CD14-positive monocyte (primary cell): Measurements from ENCODE around the gene DCHS1. TPM values are rescaled to one million over a fixed set of nuclear protein-coding genes. Genes with fewer than 3 reads are reported as not detected.

Source experiments
- DNase-seq, 3 donors: peaks; one replicate each; pipeline ENCODE4 v3.0.0-alpha.2; 2011 to 2022
- H2AFZ ChIP-seq: 2 replicates; pipeline ENCODE4 v1.6.0; 2012; ENCODE audit warnings: mild to moderate bottlenecking, low read depth, low read length, inconsistent platforms; ENCODE audit not compliant: insufficient read depth, poor library complexity, severe bottlenecking
- H3K27ac ChIP-seq, 2 donors: 1 replicate in 1 of 2; 2 replicates in 1 of 2; pipeline ENCODE4 v1.5.1; 2012 to 2013; ENCODE audit warnings: low read length in 2 of 2, control low read depth in 1 of 2, inconsistent platforms in 1 of 2, low read depth in 1 of 2, mild to moderate bottlenecking in 1 of 2
- H3K27me3 ChIP-seq, 2 donors: one replicate each; pipeline versions ENCODE4 v1.6.0 to v1.6.1; 2011 to 2013; ENCODE audit warnings: low read length in 2 of 2; ENCODE audit not compliant: control insufficient read depth in 2 of 2, insufficient read depth in 2 of 2
- H3K36me3 ChIP-seq, 2 donors: replicated peaks in 1 of 2; 1 replicate in 1 of 2; 2 replicates in 1 of 2; pipeline versions ENCODE4 v1.5.1 to v1.6.1; 2012 to 2013; ENCODE audit warnings: low read length in 2 of 2, control low read depth in 1 of 2, inconsistent platforms in 1 of 2, mild to moderate bottlenecking in 1 of 2; ENCODE audit not compliant: insufficient read depth in 2 of 2, control insufficient read depth in 1 of 2
- H3K4me1 ChIP-seq, 2 donors: 1 replicate in 1 of 2; 2 replicates in 1 of 2; pipeline versions ENCODE4 v1.5.1 to v1.6.1; 2012 to 2013; ENCODE audit warnings: low read length in 2 of 2, control low read depth in 1 of 2, inconsistent platforms in 1 of 2, mild to moderate bottlenecking in 1 of 2, moderate library complexity in 1 of 2; ENCODE audit not compliant: insufficient read depth in 2 of 2, control insufficient read depth in 1 of 2
- H3K4me2 ChIP-seq: replicated peaks from 2 replicates; pipeline ENCODE3; 2012; ENCODE audit warnings: low read length, moderate library complexity, mild to moderate bottlenecking; ENCODE audit not compliant: poor library complexity, severe bottlenecking; ENCODE audit errors: extremely low read depth
- H3K4me3 ChIP-seq, 3 experiments: fragments of 200-600 bp in 1 of 3; sonication (generic) in 1 of 3; replicated peaks in 1 of 3; 1 replicate in 2 of 3; 2 replicates in 1 of 3; pipeline ENCODE4 v1.5.1; 2011 to 2013; ENCODE audit warnings: low read length in 3 of 3, mild to moderate bottlenecking in 3 of 3, control low read depth in 2 of 3, low read depth in 2 of 3, inconsistent platforms in 1 of 3, moderate library complexity in 1 of 3
- H3K79me2 ChIP-seq: 2 replicates; pipeline ENCODE4 v1.6.0; 2012; ENCODE audit warnings: mild to moderate bottlenecking, control low read depth, inconsistent platforms, low read length, moderate library complexity; ENCODE audit not compliant: insufficient read depth
- H3K9ac ChIP-seq: 2 replicates; pipeline ENCODE4 v1.6.0; 2017; ENCODE audit warnings: low read length, mild to moderate bottlenecking; ENCODE audit not compliant: insufficient read depth, poor library complexity, severe bottlenecking
- H3K9me3 ChIP-seq, 2 donors: replicated peaks in 1 of 2; 1 replicate in 1 of 2; 2 replicates in 1 of 2; pipeline versions ENCODE4 v1.5.1 to v1.6.1; 2012 to 2013; ENCODE audit warnings: low read length in 2 of 2, control low read depth in 1 of 2; ENCODE audit not compliant: control insufficient read depth in 1 of 2, insufficient read depth in 1 of 2
- H4K20me1 ChIP-seq: 2 replicates; pipeline ENCODE4 v1.6.0; 2012; ENCODE audit warnings: mild to moderate bottlenecking, low read length, control low read depth, moderate library complexity; ENCODE audit not compliant: insufficient read depth
- H3K27ac Mint-ChIP-seq, 7 donors: one replicate each; pipeline ENCODE4 v1.8.0; 2020; ENCODE audit warnings: mild to moderate bottlenecking in 7 of 7, mixed read lengths in 7 of 7, moderate library complexity in 6 of 7, inconsistent platforms in 2 of 7
- H3K27me3 Mint-ChIP-seq, 3 donors: one replicate each; pipeline ENCODE4 v1.8.0; 2021 to 2022; ENCODE audit warnings: low read depth in 3 of 3, mild to moderate bottlenecking in 3 of 3, mixed read lengths in 3 of 3, moderate library complexity in 3 of 3, inconsistent platforms in 1 of 3
- H3K36me3 Mint-ChIP-seq, 2 donors: one replicate each; pipeline ENCODE4 v1.8.0; 2020; ENCODE audit warnings: mixed read lengths in 2 of 2, inconsistent platforms in 1 of 2, mild to moderate bottlenecking in 1 of 2
- H3K4me1 Mint-ChIP-seq: one replicate; pipeline ENCODE4 v1.8.0; 2020; ENCODE audit warnings: mild to moderate bottlenecking, mixed read lengths
- H3K4me3 Mint-ChIP-seq, 2 donors: one replicate each; pipeline ENCODE4 v1.8.0; 2020; ENCODE audit warnings: mild to moderate bottlenecking in 2 of 2, mixed read lengths in 2 of 2, moderate library complexity in 1 of 2
- H3K9me3 Mint-ChIP-seq, 7 donors: one replicate each; pipeline ENCODE4 v1.8.0; 2020 to 2022; ENCODE audit warnings: mixed read lengths in 7 of 7, mild to moderate bottlenecking in 6 of 7, moderate library complexity in 6 of 7, inconsistent platforms in 2 of 7
- WGBS: methylation state at CpG from one replicate; pipeline ENCODE4 v1.1.5; 2013; ENCODE audit warnings: missing lambda C conversion rate; ENCODE audit not compliant: insufficient coverage; 5-methylcytosine and 5-hydroxymethylcytosine counted together
- intact Hi-C, 2 donors: fragments of 100-400 bp; cut with micrococcal nuclease; formaldehyde crosslinking; loops; one replicate each; pipeline versions ENCODE4 v1.15.0 to v1.15.1; 2023
- polyA plus RNA-seq, 3 donors: library from polyadenylated mRNA; depleted of rRNA in 1 of 3; unstranded in 2 of 3; stranded (reverse) in 1 of 3; fragments of 300-500 nt in 2 of 3; fragments of >200 nt in 1 of 3; fragmentation: Illumina TruSeq in 2 of 3; gene quantifications; 1 replicate in 2 of 3; 2 replicates in 1 of 3; pipeline ENCODE4 v1.2.3, GENCODE V29; 2012 to 2021
- TF ChIP-seq, protein P1 (sequence below): fragments of 200-600 bp; IDR thresholded peaks from one replicate; pipeline ENCODE4 v1.8.0; 2022; ENCODE audit warnings: antibody characterized with exemption, mild to moderate bottlenecking

Gene DCHS1
- polyA plus RNA-seq, 3 donors: 0.01 to 0.88 (median 0.02) TPM

DNA sequence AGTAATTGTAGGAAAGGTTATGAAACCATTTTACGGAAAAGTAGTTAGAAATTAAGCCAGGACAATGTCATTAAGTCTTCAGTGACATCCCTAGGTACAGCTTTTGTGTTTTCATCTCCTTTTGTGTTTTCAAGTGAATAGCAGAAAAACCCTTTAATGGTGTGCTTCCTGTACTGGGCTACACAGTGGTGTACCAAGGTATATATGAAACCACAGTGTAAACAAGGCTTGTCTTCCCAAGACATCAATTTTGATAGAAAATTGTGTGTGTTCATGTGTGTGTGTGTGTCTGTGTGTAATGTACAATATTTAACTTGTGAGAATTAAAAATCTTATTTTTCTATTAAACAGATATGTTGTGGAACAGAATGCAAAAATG is 18.6 kb upstream of the DCHS1 start:
- Histone ChIP-seq H3K9me3 (no peaks in the 10 kb centered on the region), H3K27me3 (no peaks in the 10 kb centered on the region), H3K9ac (no peak overlapping the region), H3K4me1 (peaks cover 4 to 6% of the 10 kb centered on the region in 2 donors), H3K79me2 (no peaks in the 10 kb centered on the region), H3K4me2 (no peak overlapping the region), H3K4me3 (no peak overlapping the region), H3K27ac (no peak overlapping the region), H2AFZ (no peak overlapping the region), H4K20me1 (no peaks in the 10 kb centered on the region), H3K36me3 (no peaks in the 10 kb centered on the region)
- DNase-seq: no peak
- Mint-ChIP-seq H3K4me1 (peaks cover 6% of the 10 kb centered on the region), H3K27ac (no peak overlapping the region), H3K27me3 (no peaks in the 10 kb centered on the region), H3K4me3 (no peak overlapping the region), H3K9me3 (no peaks in the 10 kb centered on the region), H3K36me3 (peaks cover 0 to 1% of the 10 kb centered on the region in 2 donors)
- TF ChIP-seq, protein P1, sequence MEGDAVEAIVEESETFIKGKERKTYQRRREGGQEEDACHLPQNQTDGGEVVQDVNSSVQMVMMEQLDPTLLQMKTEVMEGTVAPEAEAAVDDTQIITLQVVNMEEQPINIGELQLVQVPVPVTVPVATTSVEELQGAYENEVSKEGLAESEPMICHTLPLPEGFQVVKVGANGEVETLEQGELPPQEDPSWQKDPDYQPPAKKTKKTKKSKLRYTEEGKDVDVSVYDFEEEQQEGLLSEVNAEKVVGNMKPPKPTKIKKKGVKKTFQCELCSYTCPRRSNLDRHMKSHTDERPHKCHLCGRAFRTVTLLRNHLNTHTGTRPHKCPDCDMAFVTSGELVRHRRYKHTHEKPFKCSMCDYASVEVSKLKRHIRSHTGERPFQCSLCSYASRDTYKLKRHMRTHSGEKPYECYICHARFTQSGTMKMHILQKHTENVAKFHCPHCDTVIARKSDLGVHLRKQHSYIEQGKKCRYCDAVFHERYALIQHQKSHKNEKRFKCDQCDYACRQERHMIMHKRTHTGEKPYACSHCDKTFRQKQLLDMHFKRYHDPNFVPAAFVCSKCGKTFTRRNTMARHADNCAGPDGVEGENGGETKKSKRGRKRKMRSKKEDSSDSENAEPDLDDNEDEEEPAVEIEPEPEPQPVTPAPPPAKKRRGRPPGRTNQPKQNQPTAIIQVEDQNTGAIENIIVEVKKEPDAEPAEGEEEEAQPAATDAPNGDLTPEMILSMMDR: no peak
- WGBS: 86% methylated on average over 1 of the region's 1 CpG
- intact Hi-C loops: no loop called here

DNA sequence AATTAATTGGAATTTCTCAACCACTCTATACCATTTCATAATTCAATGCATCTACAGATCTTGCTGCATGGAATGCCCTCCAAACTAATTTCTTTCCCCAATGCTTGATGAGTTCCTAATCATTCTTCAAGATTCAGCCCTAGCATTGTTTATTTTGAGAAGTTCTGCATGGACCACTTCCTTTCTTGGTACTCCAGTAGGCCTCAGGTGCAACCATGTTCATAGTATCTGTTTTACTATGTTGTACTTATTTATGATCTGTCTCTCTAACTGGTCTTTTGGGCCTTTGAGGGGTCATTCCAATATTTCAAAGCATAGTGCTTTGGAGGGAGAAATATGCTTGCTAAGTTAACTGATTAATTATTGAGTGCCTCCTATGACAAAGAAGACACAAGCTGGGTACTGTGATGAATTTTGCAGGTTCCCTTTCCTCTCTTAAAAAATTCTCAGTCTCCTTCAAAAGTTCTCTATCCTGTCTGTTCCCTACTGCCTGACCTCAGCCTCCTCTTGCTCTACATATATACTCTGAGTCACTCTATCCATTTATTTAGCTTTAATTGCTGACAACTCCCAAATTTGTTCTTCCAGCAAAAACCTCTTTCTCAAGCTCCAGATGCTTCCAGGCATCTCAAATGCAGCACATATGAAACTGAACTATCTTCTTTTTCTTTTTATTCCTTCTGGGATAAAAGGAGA is 18.1 kb upstream of the DCHS1 start:
- no peak for DNase-seq
- intact Hi-C loops: no loop called here
- Histone ChIP-seq H3K4me3 (no peak overlapping the region), H3K4me2 (no peak overlapping the region), H3K9me3 (no peaks in the 10 kb centered on the region), H3K36me3 (no peaks in the 10 kb centered on the region), H3K79me2 (no peaks in the 10 kb centered on the region), H2AFZ (no peak overlapping the region), H3K4me1 (peaks cover 4 to 6% of the 10 kb centered on the region in 2 donors), H4K20me1 (no peaks in the 10 kb centered on the region), H3K9ac (no peak overlapping the region), H3K27ac (no peak overlapping the region), H3K27me3 (no peaks in the 10 kb centered on the region)
- H3K4me1 Mint-ChIP-seq: peaks cover 6% of the 10 kb centered on the region
- H3K36me3 Mint-ChIP-seq: no peaks in the 10 kb centered on the region
- TF ChIP-seq, protein P1: no peak
- H3K27me3 Mint-ChIP-seq: no peaks in the 10 kb centered on the region
- H3K9me3 Mint-ChIP-seq: no peaks in the 10 kb centered on the region
- no peak overlapping the region for H3K4me3 Mint-ChIP-seq
- H3K27ac Mint-ChIP-seq: peak overlapping the region in 1 of 7 donors; percentile 21
